ENCODE measurements around the gene SORCS1. TPM values are rescaled to one million over a fixed set of nuclear protein-coding genes. Genes with fewer than 3 reads are reported as not detected.

Gene SORCS1
- total RNA-seq, 1 experiment from 2014 or later, result 1.7 TPM

DNA sequence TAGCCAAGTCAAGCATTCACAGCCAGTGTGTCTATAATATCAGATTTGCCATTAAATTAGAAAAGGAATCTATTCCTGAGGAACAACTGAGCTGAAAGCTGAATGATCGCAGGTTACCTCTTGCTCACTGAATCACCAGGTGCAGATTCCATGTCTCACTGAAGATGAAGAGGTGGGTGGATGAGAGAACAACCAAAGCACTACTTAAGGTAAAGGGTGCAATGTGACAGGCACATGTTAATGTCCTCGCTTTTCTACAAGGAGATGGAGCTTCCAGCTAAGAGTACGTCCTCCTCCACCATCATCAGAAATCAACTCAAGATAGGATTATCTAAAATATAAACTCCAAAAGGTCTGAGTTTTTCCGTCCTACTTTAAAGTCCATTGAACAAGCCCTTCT is 4.6 kb downstream of the SORCS1 start:
- no peak overlapping the region for H3K4ac ChIP-seq (ENCODE audit: low read depth, low read length)
- no peak overlapping the region for H4K91ac ChIP-seq (ENCODE audit: insufficient read length, low read depth, low read length)
- peaks cover 10% of the 10 kb centered on the region for H3K23me2 ChIP-seq (ENCODE audit: insufficient read length, low read depth, low read length, poor library complexity, severe bottlenecking)
- Mint-ChIP-seq H3K27me3 (ENCODE audit: low read depth) (peaks cover 35% of the 10 kb centered on the region), H3K4me3 (no peak overlapping the region), H3K27ac (no peak overlapping the region), H3K9me3 (no peaks in the 10 kb centered on the region; a peak in 1 of 5 replicates), H3K4me1 (peaks cover 28 to 33% of the 10 kb centered on the region in 2 experiments), H3K36me3 (ENCODE audit: insufficient read depth in 1 of 3, low read depth in 3 of 3) (no peaks in the 10 kb centered on the region)
- peaks cover 3% of the 10 kb centered on the region; the same call in 1 of the 2 replicates for H3K27me3 ChIP-seq (ENCODE audit: insufficient read depth, low read length)
- H3K4me1 ChIP-seq (ENCODE audit: insufficient read depth, low read length), result peaks cover 3% of the 10 kb centered on the region; the same call in 1 of the 2 replicates
- H3K14ac ChIP-seq (ENCODE audit: insufficient read depth, low read length), result no peak overlapping the region
- no peaks in the 10 kb centered on the region for H3K9me3 ChIP-seq (ENCODE audit: control insufficient read depth, low read depth, low read length)
- no peak overlapping the region for H2AFZ ChIP-seq (ENCODE audit: low read length)
- H4K8ac ChIP-seq (replicated peaks; ENCODE audit: insufficient read length, low read depth, low read length), result no peak overlapping the region
- TF ChIP-seq, protein P1, sequence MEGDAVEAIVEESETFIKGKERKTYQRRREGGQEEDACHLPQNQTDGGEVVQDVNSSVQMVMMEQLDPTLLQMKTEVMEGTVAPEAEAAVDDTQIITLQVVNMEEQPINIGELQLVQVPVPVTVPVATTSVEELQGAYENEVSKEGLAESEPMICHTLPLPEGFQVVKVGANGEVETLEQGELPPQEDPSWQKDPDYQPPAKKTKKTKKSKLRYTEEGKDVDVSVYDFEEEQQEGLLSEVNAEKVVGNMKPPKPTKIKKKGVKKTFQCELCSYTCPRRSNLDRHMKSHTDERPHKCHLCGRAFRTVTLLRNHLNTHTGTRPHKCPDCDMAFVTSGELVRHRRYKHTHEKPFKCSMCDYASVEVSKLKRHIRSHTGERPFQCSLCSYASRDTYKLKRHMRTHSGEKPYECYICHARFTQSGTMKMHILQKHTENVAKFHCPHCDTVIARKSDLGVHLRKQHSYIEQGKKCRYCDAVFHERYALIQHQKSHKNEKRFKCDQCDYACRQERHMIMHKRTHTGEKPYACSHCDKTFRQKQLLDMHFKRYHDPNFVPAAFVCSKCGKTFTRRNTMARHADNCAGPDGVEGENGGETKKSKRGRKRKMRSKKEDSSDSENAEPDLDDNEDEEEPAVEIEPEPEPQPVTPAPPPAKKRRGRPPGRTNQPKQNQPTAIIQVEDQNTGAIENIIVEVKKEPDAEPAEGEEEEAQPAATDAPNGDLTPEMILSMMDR (conservative IDR thresholded peaks at IDR 0.05), result no peak
- H3T11ph ChIP-seq (ENCODE audit: low read length), result no peak overlapping the region
- H3K27ac ChIP-seq (ENCODE audit: insufficient read length, low read depth, low read length), result no peak overlapping the region
- H2BK15ac ChIP-seq (ENCODE audit: low read depth, low read length), result no peak overlapping the region
- H4K20me1 ChIP-seq (ENCODE audit: control insufficient read depth, insufficient read depth, insufficient read length), result no peaks in the 10 kb centered on the region
- no peaks in the 10 kb centered on the region for H3K79me1 ChIP-seq (ENCODE audit: insufficient read depth, low read depth, low read length, poor library complexity, severe bottlenecking)
- no peak overlapping the region for H3K18ac ChIP-seq (ENCODE audit: insufficient read length, low read depth, low read length)
- H2BK12ac ChIP-seq (ENCODE audit: insufficient read length, low read depth, low read length), result no peak overlapping the region
- no peak overlapping the region for H2BK5ac ChIP-seq (ENCODE audit: insufficient read length, low read length)
- H2BK20ac ChIP-seq (ENCODE audit: low read depth, low read length, poor library complexity, severe bottlenecking), result no peak overlapping the region
- DNase-seq, result no peak
- H3K23ac ChIP-seq (ENCODE audit: insufficient read length, low read depth, low read length), result no peak overlapping the region
- no peaks in the 10 kb centered on the region for H3K79me2 ChIP-seq (ENCODE audit: insufficient read depth, low read length)
- WGBS (ENCODE audit: extremely low coverage, insufficient read length, low lambda C conversion rate), result no CpG with 5 or more reads among the region's 4 CpGs
- no peak overlapping the region for H4K5ac ChIP-seq (ENCODE audit: insufficient read length, low read depth, low read length)
- no peak overlapping the region for H2AK5ac ChIP-seq (ENCODE audit: insufficient read length, low read length)
- no peak overlapping the region for H2BK120ac ChIP-seq (ENCODE audit: low read depth, low read length, poor library complexity, severe bottlenecking)
- no peak overlapping the region for H3K56ac ChIP-seq (ENCODE audit: insufficient read length, low read depth, low read length)
- H3K4me2 ChIP-seq (ENCODE audit: insufficient read depth, insufficient read length, low read length), result no peak overlapping the region
- no peak overlapping the region for H3K9ac ChIP-seq (ENCODE audit: extremely low read depth, insufficient read length, low read length)

Data from H9 (cell line).